Measurements from ENCODE around the gene CYP27C1.

Gene CYP27C1

GRCh38 chr2:127146071-127146725 is 73.9 kb downstream of the CYP27C1 start:
- DNase-seq (ENCODE audit: insufficient read length, low spot score) (no peak), FAIRE-seq (no peak)
- no peak for TF ChIP-seq POLR2AphosphoS5 (IDR thresholded peaks at IDR 0.05; ENCODE audit: low read depth, low read length)
- no peak for TF ChIP-seq PAX5 (IDR thresholded peaks at IDR 0.05; ENCODE audit: insufficient read depth, low read length, severe bottlenecking)
- TF ChIP-seq SPI1 (IDR thresholded peaks at IDR 0.05; ENCODE audit: low read depth, low read length), result no peak
- TF ChIP-seq TAF1 (IDR thresholded peaks at IDR 0.05; ENCODE audit: low read depth, low read length), result no peak
- TF ChIP-seq POLR2A (IDR thresholded peaks at IDR 0.05; ENCODE audit: low read depth, low read length), result no peak
- TF ChIP-seq POU2F2 (IDR thresholded peaks at IDR 0.05; ENCODE audit: low read depth, low read length), result no peak

- no peak for FAIRE-seq
- no peak for TF ChIP-seq TAF1 (IDR thresholded peaks at IDR 0.05; ENCODE audit: low read depth, low read length)
- TF ChIP-seq POLR2AphosphoS5 (IDR thresholded peaks at IDR 0.05; ENCODE audit: low read depth, low read length), result no peak
- no peak for TF ChIP-seq PAX5 (IDR thresholded peaks at IDR 0.05; ENCODE audit: insufficient read depth, low read length, severe bottlenecking)
- TF ChIP-seq POLR2A (IDR thresholded peaks at IDR 0.05; ENCODE audit: low read depth, low read length), result no peak
- TF ChIP-seq POU2F2 (IDR thresholded peaks at IDR 0.05; ENCODE audit: low read depth, low read length), result no peak
- no peak for TF ChIP-seq SPI1 (IDR thresholded peaks at IDR 0.05; ENCODE audit: low read depth, low read length)
- DNase-seq (ENCODE audit: insufficient read length, low spot score), result no peak
Observed at GRCh38 chr2:127145280-127145895, 74.7 kb downstream of the CYP27C1 start.

- FAIRE-seq (no peak), DNase-seq (ENCODE audit: insufficient read length, low spot score) (no peak)
- TF ChIP-seq TAF1 (IDR thresholded peaks at IDR 0.05; ENCODE audit: low read depth, low read length) (no peak), PAX5 (IDR thresholded peaks at IDR 0.05; ENCODE audit: insufficient read depth, low read length, severe bottlenecking) (no peak), POU2F2 (IDR thresholded peaks at IDR 0.05; ENCODE audit: low read depth, low read length) (no peak), POLR2AphosphoS5 (IDR thresholded peaks at IDR 0.05; ENCODE audit: low read depth, low read length) (no peak), POLR2A (IDR thresholded peaks at IDR 0.05; ENCODE audit: low read depth, low read length) (no peak), SPI1 (IDR thresholded peaks at IDR 0.05; ENCODE audit: low read depth, low read length) (no peak)
Observed at GRCh38 chr2:127143841-127144782, 76.0 kb downstream of the CYP27C1 start.

GRCh38 chr2:127142663-127143630 is 77.2 kb downstream of the CYP27C1 start:
- no peak for TF ChIP-seq POU2F2 (IDR thresholded peaks at IDR 0.05; ENCODE audit: low read depth, low read length)
- TF ChIP-seq POLR2AphosphoS5 (IDR thresholded peaks at IDR 0.05; ENCODE audit: low read depth, low read length), result no peak
- TF ChIP-seq PAX5 (IDR thresholded peaks at IDR 0.05; ENCODE audit: insufficient read depth, low read length, severe bottlenecking), result no peak
- TF ChIP-seq POLR2A (IDR thresholded peaks at IDR 0.05; ENCODE audit: low read depth, low read length), result no peak
- TF ChIP-seq TAF1 (IDR thresholded peaks at IDR 0.05; ENCODE audit: low read depth, low read length), result no peak
- no peak for TF ChIP-seq SPI1 (IDR thresholded peaks at IDR 0.05; ENCODE audit: low read depth, low read length)
- no peak for FAIRE-seq
- no peak for DNase-seq (ENCODE audit: insufficient read length, low spot score)

GRCh38 chr2:127140538-127140937 is 79.6 kb downstream of the CYP27C1 start:
- FAIRE-seq, result no peak
- no peak for TF ChIP-seq POU2F2 (IDR thresholded peaks at IDR 0.05; ENCODE audit: low read depth, low read length)

GRCh38 chr2:127139766-127140165 is 80.3 kb downstream of the CYP27C1 start:
- DNase-seq (ENCODE audit: insufficient read length, low spot score) (no peak), FAIRE-seq (no peak)
- no peak for TF ChIP-seq SPI1 (IDR thresholded peaks at IDR 0.05; ENCODE audit: low read depth, low read length)
- TF ChIP-seq POLR2AphosphoS5 (IDR thresholded peaks at IDR 0.05; ENCODE audit: low read depth, low read length), result no peak
- no peak for TF ChIP-seq PAX5 (IDR thresholded peaks at IDR 0.05; ENCODE audit: insufficient read depth, low read length, severe bottlenecking)
- no peak for TF ChIP-seq TAF1 (IDR thresholded peaks at IDR 0.05; ENCODE audit: low read depth, low read length)
- TF ChIP-seq POU2F2 (IDR thresholded peaks at IDR 0.05; ENCODE audit: low read depth, low read length), result no peak
- TF ChIP-seq POLR2A (IDR thresholded peaks at IDR 0.05; ENCODE audit: low read depth, low read length), result no peak

More at GRCh38 chr2:127140538-127140937, 79.6 kb downstream of the CYP27C1 start:
- no peak for DNase-seq (ENCODE audit: insufficient read length, low spot score)

- DNase-seq (ENCODE audit: insufficient read length, low spot score), result no peak
- TF ChIP-seq POLR2AphosphoS5 (IDR thresholded peaks at IDR 0.05; ENCODE audit: low read depth, low read length), result no peak
- no peak for TF ChIP-seq PAX5 (IDR thresholded peaks at IDR 0.05; ENCODE audit: insufficient read depth, low read length, severe bottlenecking)
- no peak for TF ChIP-seq POU2F2 (IDR thresholded peaks at IDR 0.05; ENCODE audit: low read depth, low read length)
- no peak for TF ChIP-seq TAF1 (IDR thresholded peaks at IDR 0.05; ENCODE audit: low read depth, low read length)
- no peak for TF ChIP-seq POLR2A (IDR thresholded peaks at IDR 0.05; ENCODE audit: low read depth, low read length)
- no peak for TF ChIP-seq SPI1 (IDR thresholded peaks at IDR 0.05; ENCODE audit: low read depth, low read length)
- no peak for FAIRE-seq
Observed at GRCh38 chr2:127138281-127138680, 81.8 kb downstream of the CYP27C1 start.

GRCh38 chr2:127137741-127138140 is 82.4 kb downstream of the CYP27C1 start:
- no peak for TF ChIP-seq PAX5 (IDR thresholded peaks at IDR 0.05; ENCODE audit: insufficient read depth, low read length, severe bottlenecking)
- no peak for TF ChIP-seq POLR2A (IDR thresholded peaks at IDR 0.05; ENCODE audit: low read depth, low read length)
- TF ChIP-seq SPI1 (IDR thresholded peaks at IDR 0.05; ENCODE audit: low read depth, low read length), result no peak
- no peak for TF ChIP-seq POU2F2 (IDR thresholded peaks at IDR 0.05; ENCODE audit: low read depth, low read length)
- no peak for TF ChIP-seq POLR2AphosphoS5 (IDR thresholded peaks at IDR 0.05; ENCODE audit: low read depth, low read length)
- TF ChIP-seq TAF1 (IDR thresholded peaks at IDR 0.05; ENCODE audit: low read depth, low read length), result no peak
- DNase-seq (ENCODE audit: insufficient read length, low spot score), result no peak
- FAIRE-seq, result no peak

All from GM12891 (cell line).